ENCODE results near the gene ABCF3. TPM values are rescaled to one million over a fixed set of nuclear protein-coding genes. Genes with fewer than 3 reads are reported as not detected.

The ABCF3 gene
- total RNA-seq, 6 experiments from 2014 or later = 33.7 to 40.6 (median 38.5) TPM

DNA sequence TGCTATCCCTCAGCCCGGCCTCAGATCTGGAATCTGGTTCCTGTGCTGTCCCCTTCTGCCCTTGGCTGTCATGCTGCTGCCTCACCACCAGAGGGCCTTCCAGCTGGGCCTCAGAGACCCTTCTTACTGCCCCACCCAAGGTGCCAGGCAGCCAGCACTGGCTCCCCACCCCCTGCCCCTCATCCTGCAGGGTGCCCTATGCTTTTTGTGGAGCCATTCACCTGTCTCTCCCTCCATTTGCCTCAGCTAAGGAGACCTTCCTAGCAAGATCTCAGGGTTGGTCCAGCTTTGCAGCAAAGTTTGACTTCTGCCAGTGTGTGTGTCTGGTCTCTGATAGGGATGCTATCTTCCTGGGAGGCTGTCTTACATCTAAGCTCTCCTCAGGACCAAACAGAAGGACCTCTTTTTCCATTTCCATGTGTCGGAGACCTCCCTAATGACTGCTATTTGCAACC, 41.5 kb downstream of the ABCF3 start:
- H3K27me3 ChIP-seq = peaks cover 0 to 24% of the 10 kb centered on the region in 2 donors
- no peak overlapping the region for H3K4me3 ChIP-seq
- H3K4me1 ChIP-seq = peaks cover 0 to 18% (median 3%) of the 10 kb centered on the region in 4 donors
- no peaks in the 10 kb centered on the region for H3K36me3 ChIP-seq
- WGBS (ENCODE audit: insufficient coverage, low coverage, low lambda C conversion rate, missing lambda C conversion rate) = 25% methylated on average over 1 of the region's 2 CpGs
- ATAC-seq (peak; percentile 73 to 77 (median 74)), DNase-seq (peak in 1 of 3 donors; percentile 55)
- no peak overlapping the region for H3K27ac ChIP-seq
- intact Hi-C loops (cut with DNase I) = no loop called here
- TF ChIP-seq POLR2A (IDR thresholded peaks at IDR 0.05) = no peak
- TF ChIP-seq, protein P1, sequence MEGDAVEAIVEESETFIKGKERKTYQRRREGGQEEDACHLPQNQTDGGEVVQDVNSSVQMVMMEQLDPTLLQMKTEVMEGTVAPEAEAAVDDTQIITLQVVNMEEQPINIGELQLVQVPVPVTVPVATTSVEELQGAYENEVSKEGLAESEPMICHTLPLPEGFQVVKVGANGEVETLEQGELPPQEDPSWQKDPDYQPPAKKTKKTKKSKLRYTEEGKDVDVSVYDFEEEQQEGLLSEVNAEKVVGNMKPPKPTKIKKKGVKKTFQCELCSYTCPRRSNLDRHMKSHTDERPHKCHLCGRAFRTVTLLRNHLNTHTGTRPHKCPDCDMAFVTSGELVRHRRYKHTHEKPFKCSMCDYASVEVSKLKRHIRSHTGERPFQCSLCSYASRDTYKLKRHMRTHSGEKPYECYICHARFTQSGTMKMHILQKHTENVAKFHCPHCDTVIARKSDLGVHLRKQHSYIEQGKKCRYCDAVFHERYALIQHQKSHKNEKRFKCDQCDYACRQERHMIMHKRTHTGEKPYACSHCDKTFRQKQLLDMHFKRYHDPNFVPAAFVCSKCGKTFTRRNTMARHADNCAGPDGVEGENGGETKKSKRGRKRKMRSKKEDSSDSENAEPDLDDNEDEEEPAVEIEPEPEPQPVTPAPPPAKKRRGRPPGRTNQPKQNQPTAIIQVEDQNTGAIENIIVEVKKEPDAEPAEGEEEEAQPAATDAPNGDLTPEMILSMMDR (IDR thresholded peaks at IDR 0.05) = peak; percentile 65 to 85 (median 84)
- H3K9me3 ChIP-seq = no peaks in the 10 kb centered on the region

- ATAC-seq (no peak), DNase-seq (no peak)
- no peak overlapping the region for H3K27ac ChIP-seq
- H3K4me3 ChIP-seq = no peak overlapping the region
- TF ChIP-seq POLR2A (IDR thresholded peaks at IDR 0.05) = no peak
- TF ChIP-seq, protein P1 (IDR thresholded peaks at IDR 0.05) = no peak
- 63% methylated on average over 7 of the region's 12 CpGs for WGBS (ENCODE audit: insufficient coverage, low coverage, low lambda C conversion rate, missing lambda C conversion rate)
- H3K9me3 ChIP-seq = no peaks in the 10 kb centered on the region
- peaks cover 0 to 18% (median 3%) of the 10 kb centered on the region in 4 donors for H3K4me1 ChIP-seq
- H3K27me3 ChIP-seq = peaks cover 0 to 24% of the 10 kb centered on the region in 2 donors
- H3K36me3 ChIP-seq = no peaks in the 10 kb centered on the region
- intact Hi-C loops (cut with DNase I) = no loop called here
These were observed 42.6 kb downstream of the ABCF3 start for GRCh38 chr3:184228376-184229137.

GRCh38 chr3:184229394-184230080, 43.5 kb downstream of the ABCF3 start, which contains the start of gene VWA5B2:
VWA5B2 (plus strand) TSS chr3:184229585; CDS start chr3:184230529, 944 bp downstream.
- no peaks in the 10 kb centered on the region for H3K9me3 ChIP-seq
- H3K27me3 ChIP-seq = peaks cover 0 to 24% of the 10 kb centered on the region in 2 donors
- ATAC-seq = peak; percentile 82 to 89 (median 84)
- H3K4me3 ChIP-seq = peak within 1 kb of the TSS; percentile 18 to 36 (median 23)
- intact Hi-C loops (cut with DNase I) = no loop called here
- no peak for TF ChIP-seq POLR2A (IDR thresholded peaks at IDR 0.05)
- TF ChIP-seq, protein P1 (IDR thresholded peaks at IDR 0.05) = peak in 2 of 4 donors; percentile 10 to 25
- WGBS (ENCODE audit: insufficient coverage, low coverage, low lambda C conversion rate, missing lambda C conversion rate) = under 1% methylated on average over 16 of the region's 66 CpGs
- H3K27ac ChIP-seq = no peak within 1 kb of the TSS
- peaks cover 0 to 18% (median 3%) of the 10 kb centered on the region in 4 donors for H3K4me1 ChIP-seq
- H3K36me3 ChIP-seq = no peaks in the 10 kb centered on the region
- peak in 2 of 3 donors; percentile 48 to 59 for DNase-seq

DNA sequence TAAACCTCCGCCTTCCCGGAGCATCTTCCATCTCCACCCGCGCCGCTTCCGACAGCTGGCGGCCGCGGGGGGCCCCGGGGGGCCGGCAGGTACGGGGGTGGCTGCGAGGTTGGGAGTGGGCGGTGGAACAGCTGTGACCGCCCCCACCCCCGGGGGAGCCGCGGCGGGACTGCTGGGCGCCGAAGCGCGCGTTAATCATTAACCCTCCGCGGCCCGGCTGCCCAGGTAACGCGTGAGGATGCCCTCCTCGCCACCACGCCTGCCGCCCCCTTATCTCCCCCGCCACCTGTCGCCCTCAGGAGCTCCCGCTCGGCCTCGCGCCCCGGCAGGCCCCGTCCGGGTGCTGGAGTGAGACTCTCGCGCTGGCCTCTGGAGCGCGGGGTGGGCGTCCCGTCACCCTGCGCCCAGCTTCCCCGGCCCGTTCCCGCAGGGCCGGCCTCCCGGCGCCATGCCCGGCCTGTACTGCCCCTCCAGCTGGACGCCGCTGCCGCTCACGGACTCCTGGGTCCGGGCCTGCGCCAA, 44.1 kb downstream of the ABCF3 start:
- ATAC-seq = peak in 3 of 4 donors; percentile 7 to 62 (median 28)
- H3K36me3 ChIP-seq = no peaks in the 10 kb centered on the region
- intact Hi-C loops (cut with DNase I) = no loop called here
- 3% methylated on average over 5 of the region's 61 CpGs for WGBS (ENCODE audit: insufficient coverage, low coverage, low lambda C conversion rate, missing lambda C conversion rate)
- H3K4me1 ChIP-seq = peaks cover 0 to 18% (median 3%) of the 10 kb centered on the region in 4 donors
- no peak overlapping the region for H3K27ac ChIP-seq
- no peak for TF ChIP-seq POLR2A (IDR thresholded peaks at IDR 0.05)
- H3K27me3 ChIP-seq = peaks cover 0 to 24% of the 10 kb centered on the region in 2 donors
- peak overlapping the region; percentile 3 to 23 (median 18) for H3K4me3 ChIP-seq
- no peaks in the 10 kb centered on the region for H3K9me3 ChIP-seq
- no peak for DNase-seq

Data from right lobe of liver (tissue), 6 donors.